Transverse colon (tissue), 4 donors: ENCODE results near the gene CHST11. TPM values are rescaled to one million over a fixed set of nuclear protein-coding genes. Genes with fewer than 3 reads are reported as not detected.

Experiments used
- DNase-seq: peaks from one replicate; pipeline ENCODE4 v3.0.0-alpha.2; 2019
- H3K27ac ChIP-seq, 4 donors: fragments of 200-600 bp; sonication (generic); 2 replicates each; pipeline ENCODE4 v1.5.1; 2016 to 2018; ENCODE audit warnings: inconsistent platforms in 4 of 4
- H3K27me3 ChIP-seq: fragments of 200-600 bp; sonication (generic); 2 replicates; pipeline ENCODE4 v1.5.1; 2017; ENCODE audit warnings: inconsistent platforms
- H3K36me3 ChIP-seq, 4 donors: fragments of 200-600 bp; sonication (generic); 2 replicates each; pipeline ENCODE4 v1.5.1; 2017 to 2019; ENCODE audit warnings: inconsistent platforms in 4 of 4
- H3K4me1 ChIP-seq, 4 donors: fragments of 200-600 bp; sonication (generic); 2 replicates each; pipeline ENCODE4 v1.5.1; 2017 to 2020; ENCODE audit warnings: inconsistent platforms in 4 of 4
- H3K4me3 ChIP-seq, 4 donors: fragments of 200-600 bp; sonication (generic); 1 replicate in 1 of 4; 2 replicates in 3 of 4; pipeline versions ENCODE4 v1.5.1 to v1.6.1; 2017 to 2019; ENCODE audit warnings: inconsistent platforms in 4 of 4
- H3K9me3 ChIP-seq, 2 donors: fragments of 200-600 bp; sonication (generic); 2 replicates each; pipeline ENCODE4 v1.5.1; 2017 to 2019; ENCODE audit warnings: inconsistent platforms in 2 of 2
- EP300 ChIP-seq: sonication (generic); formaldehyde crosslinking; IDR thresholded peaks from one replicate; pipeline ENCODE4 v1.6.1; 2017; ENCODE audit warnings: antibody characterized with exemption, low read depth
- POLR2A ChIP-seq: fragments of 450-650 bp; IDR thresholded peaks from one replicate; pipeline ENCODE4 v1.6.1; 2016; ENCODE audit warnings: antibody characterized with exemption, mild to moderate bottlenecking, moderate library complexity
- POLR2AphosphoS5 ChIP-seq, 3 donors: sonication (generic); formaldehyde crosslinking; IDR thresholded peaks; one replicate each; pipeline ENCODE4 v1.6.1; 2016; ENCODE audit warnings: antibody characterized with exemption in 3 of 3
- WGBS, 2 donors: methylation state at CpG; one replicate each; pipeline ENCODE4 v1.1.5; 2018; ENCODE audit warnings: low coverage in 1 of 2; 5-methylcytosine and 5-hydroxymethylcytosine counted together
- in situ Hi-C, 4 donors: fragments of 200-750 bp; cut with MboI; loops; one replicate each; pipeline versions ENCODE4 v1.15.0 to v1.15.1; 2017; ENCODE audit warnings: low sequenced_read_pairs in 3 of 4, low pct_ligation_motif_present in 1 of 4, low pct_unique_long_range_greater_than_20kb in 1 of 4
- intact Hi-C: fragments of 100-400 bp; cut with DNase I; formaldehyde crosslinking; loops from one replicate; pipeline ENCODE4 v1.15.1; 2023; ENCODE audit warnings: low total_unique reads
- total RNA-seq, 4 donors: library from RNA; depleted of rRNA; stranded (reverse); fragments of >200 nt; gene quantifications; one replicate each; pipeline ENCODE4 v1.1.0, GENCODE V29; 2016
- TF ChIP-seq, protein P1 (sequence below), 5 experiments: fragments of 200-600 bp in 3 of 5; fragments of 450-650 bp in 2 of 5; sonication (generic) in 3 of 5; IDR thresholded peaks; 1 replicate in 2 of 5; 2 replicates in 3 of 5; pipeline ENCODE4 v1.5.1; 2016 to 2017; ENCODE audit warnings: antibody characterized with exemption in 5 of 5, inconsistent platforms in 3 of 5, mild to moderate bottlenecking in 2 of 5, moderate library complexity in 1 of 5

CHST11 gene
- total RNA-seq, 4 donors from 2014 or later: 4.2 to 123 (median 31.5) TPM

DNA sequence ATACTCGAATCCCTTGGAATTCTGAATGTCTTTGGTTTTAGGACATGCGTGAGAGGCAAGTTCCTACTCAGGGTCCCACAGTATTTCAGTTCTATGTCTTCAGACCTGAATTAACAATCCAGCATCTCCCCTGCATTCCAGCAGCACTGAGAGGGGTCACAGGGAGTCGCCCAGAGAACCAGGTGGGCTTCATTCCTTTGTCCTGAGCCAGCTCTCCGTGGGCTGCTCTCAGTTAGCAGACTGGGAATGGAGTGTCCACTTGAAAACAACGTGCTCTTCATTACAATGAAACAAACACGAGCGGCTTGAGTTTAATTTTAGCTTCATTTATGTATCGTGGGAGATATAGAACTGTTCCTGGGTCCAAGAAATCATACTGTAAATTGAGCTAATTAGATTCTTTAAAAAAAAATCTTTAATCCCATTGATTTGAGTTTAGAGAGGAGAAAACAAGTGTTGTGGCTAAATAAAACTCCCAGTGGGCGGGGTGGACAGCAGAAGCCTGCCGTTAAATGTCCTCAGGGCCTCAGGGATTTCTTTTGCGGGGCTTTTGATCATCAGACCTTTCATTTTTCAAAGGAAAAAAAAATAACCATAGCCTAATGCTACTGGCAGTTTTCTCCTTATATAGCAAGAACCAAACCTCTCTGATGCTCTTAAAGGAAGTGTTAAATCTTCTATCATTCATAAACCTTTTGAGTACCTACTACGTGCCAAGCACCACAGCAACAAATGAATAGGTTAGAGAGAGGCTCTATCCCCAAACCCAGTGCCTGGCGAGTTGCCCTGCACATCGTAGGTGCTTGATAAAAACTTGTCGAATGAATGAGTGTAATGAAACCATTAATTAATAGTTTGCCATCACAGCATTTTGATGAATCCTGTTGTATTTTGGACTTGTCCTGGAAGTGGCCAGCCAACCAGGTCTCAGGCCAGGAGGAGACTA, 140.4 kb downstream of the CHST11 start:
- DNase-seq: no peak
- H3K27me3 ChIP-seq: no peaks in the 10 kb centered on the region
- peak overlapping the region in 2 of 4 donors; percentile 15 to 58 for H3K27ac ChIP-seq
- TF ChIP-seq EP300 (no peak), POLR2A (no peak), POLR2AphosphoS5 (IDR thresholded peaks at IDR 0.05) (no peak)
- TF ChIP-seq, protein P1, sequence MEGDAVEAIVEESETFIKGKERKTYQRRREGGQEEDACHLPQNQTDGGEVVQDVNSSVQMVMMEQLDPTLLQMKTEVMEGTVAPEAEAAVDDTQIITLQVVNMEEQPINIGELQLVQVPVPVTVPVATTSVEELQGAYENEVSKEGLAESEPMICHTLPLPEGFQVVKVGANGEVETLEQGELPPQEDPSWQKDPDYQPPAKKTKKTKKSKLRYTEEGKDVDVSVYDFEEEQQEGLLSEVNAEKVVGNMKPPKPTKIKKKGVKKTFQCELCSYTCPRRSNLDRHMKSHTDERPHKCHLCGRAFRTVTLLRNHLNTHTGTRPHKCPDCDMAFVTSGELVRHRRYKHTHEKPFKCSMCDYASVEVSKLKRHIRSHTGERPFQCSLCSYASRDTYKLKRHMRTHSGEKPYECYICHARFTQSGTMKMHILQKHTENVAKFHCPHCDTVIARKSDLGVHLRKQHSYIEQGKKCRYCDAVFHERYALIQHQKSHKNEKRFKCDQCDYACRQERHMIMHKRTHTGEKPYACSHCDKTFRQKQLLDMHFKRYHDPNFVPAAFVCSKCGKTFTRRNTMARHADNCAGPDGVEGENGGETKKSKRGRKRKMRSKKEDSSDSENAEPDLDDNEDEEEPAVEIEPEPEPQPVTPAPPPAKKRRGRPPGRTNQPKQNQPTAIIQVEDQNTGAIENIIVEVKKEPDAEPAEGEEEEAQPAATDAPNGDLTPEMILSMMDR (IDR thresholded peaks at IDR 0.05): no peak
- in situ Hi-C loops (no loop called here), intact Hi-C loops (no loop called here)
- H3K4me3 ChIP-seq: no peak overlapping the region
- peaks cover 3 to 19% (median 9%) of the 10 kb centered on the region in 4 donors for H3K4me1 ChIP-seq
- 64 to 71% methylated on average over 11 to 15 of the region's 15 CpGs for WGBS, 2 donors
- no peaks in the 10 kb centered on the region for H3K36me3 ChIP-seq
- H3K9me3 ChIP-seq: no peaks in the 10 kb centered on the region

GRCh38 chr12:104598342-104599271, 141.9 kb downstream of the CHST11 start:
- intact Hi-C loops: no loop called here
- no peaks in the 10 kb centered on the region for H3K27me3 ChIP-seq
- peaks cover 3 to 22% (median 9%) of the 10 kb centered on the region in 4 donors for H3K4me1 ChIP-seq
- TF ChIP-seq POLR2A: no peak
- TF ChIP-seq, protein P1 (IDR thresholded peaks at IDR 0.05): no peak
- no peak for TF ChIP-seq POLR2AphosphoS5 (IDR thresholded peaks at IDR 0.05)
- TF ChIP-seq EP300: no peak
- H3K27ac ChIP-seq: no peak overlapping the region
- in situ Hi-C loops: no loop called here
- no peaks in the 10 kb centered on the region for H3K9me3 ChIP-seq
- H3K36me3 ChIP-seq: no peaks in the 10 kb centered on the region
- no peak for DNase-seq
- H3K4me3 ChIP-seq: no peak overlapping the region
- 76 to 78% methylated on average over 5 to 15 of the region's 15 CpGs for WGBS, 2 donors

DNA sequence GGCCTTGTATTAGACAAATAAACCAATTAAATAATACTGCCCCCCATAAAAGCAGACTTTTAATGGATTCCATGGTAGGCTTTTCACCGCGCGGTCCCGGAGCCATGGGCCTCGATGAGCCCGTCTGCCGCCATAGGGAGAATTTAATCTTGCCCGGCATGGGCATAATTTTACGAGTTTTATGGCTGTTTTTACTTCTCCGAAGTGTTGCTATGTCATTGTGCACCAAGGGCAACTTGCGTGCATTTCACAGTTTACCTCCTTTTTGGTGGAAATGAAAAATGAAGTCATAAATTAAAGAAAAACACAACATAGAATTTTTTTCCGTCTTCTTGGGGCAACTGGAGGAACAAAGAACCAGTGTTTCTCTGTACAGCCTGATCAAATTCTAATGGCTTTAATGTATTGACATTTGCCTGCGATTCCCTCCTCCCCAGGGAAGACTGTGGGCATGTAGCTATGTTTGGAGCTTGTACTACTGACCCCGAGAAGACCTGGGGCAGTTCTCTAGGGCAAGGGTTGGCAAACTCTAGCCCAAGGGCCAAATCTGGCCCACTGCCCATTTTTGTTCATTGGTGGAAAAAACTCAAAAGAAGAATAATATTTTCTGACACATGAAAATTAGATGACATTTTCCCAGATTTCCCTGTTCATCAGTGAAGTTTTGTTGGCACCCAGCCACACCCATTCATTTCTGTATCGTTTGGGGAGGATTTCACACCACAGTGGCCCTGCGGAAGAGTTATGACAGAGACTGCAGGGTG, 142.7 kb downstream of the CHST11 start:
- TF ChIP-seq, protein P1 (IDR thresholded peaks at IDR 0.05): no peak
- TF ChIP-seq POLR2A (no peak), POLR2AphosphoS5 (IDR thresholded peaks at IDR 0.05) (no peak), EP300 (no peak)

More for the DNA sequence above, 142.7 kb downstream of the CHST11 start:
- H3K4me3 ChIP-seq: no peak overlapping the region
- no peaks in the 10 kb centered on the region for H3K36me3 ChIP-seq
- H3K4me1 ChIP-seq: peaks cover 3 to 31% (median 17%) of the 10 kb centered on the region in 4 donors
- WGBS, 2 donors: 80 to 85% methylated on average over 15 to 16 of the region's 16 CpGs
- intact Hi-C loops: no loop called here
- no peaks in the 10 kb centered on the region for H3K9me3 ChIP-seq
- no peaks in the 10 kb centered on the region for H3K27me3 ChIP-seq
- H3K27ac ChIP-seq: no peak overlapping the region
- DNase-seq: no peak
- in situ Hi-C loops: no loop called here
